Spinal cord (tissue), 10 donors: ENCODE data around the gene BTBD3. TPM values are rescaled to one million over a fixed set of nuclear protein-coding genes. Genes with fewer than 3 reads are reported as not detected.

Source experiments
- DNase-seq, 6 donors: peaks; one replicate each; pipeline versions ENCODE4 v3.0.0 to v3.0.0-alpha.2; 2013 to 2015; ENCODE audit warnings: low spot score in 6 of 6, low read depth in 4 of 6
- H3K27ac ChIP-seq: one replicate; pipeline ENCODE4 v1.5.1; 2013; ENCODE audit warnings: low read depth, low read length, control low read depth
- H3K27me3 ChIP-seq: one replicate; pipeline ENCODE4 v1.6.1; 2013; ENCODE audit warnings: low read length; ENCODE audit not compliant: control insufficient read depth, insufficient read depth
- H3K36me3 ChIP-seq: one replicate; pipeline ENCODE4 v1.6.1; 2013; ENCODE audit warnings: low read length; ENCODE audit not compliant: control insufficient read depth, insufficient read depth
- H3K4me1 ChIP-seq: one replicate; pipeline ENCODE4 v1.6.1; 2013; ENCODE audit warnings: low read length; ENCODE audit not compliant: control insufficient read depth, insufficient read depth
- H3K4me3 ChIP-seq: one replicate; pipeline ENCODE4 v1.5.1; 2013; ENCODE audit warnings: low read depth, low read length, control low read depth
- H3K9me3 ChIP-seq: one replicate; pipeline ENCODE4 v1.6.1; 2013; ENCODE audit warnings: low read length; ENCODE audit not compliant: control insufficient read depth, insufficient read depth
- WGBS: methylation state at CpG from one replicate; pipeline ENCODE4 v1.1.5; 2013; ENCODE audit warnings: missing lambda C conversion rate; ENCODE audit not compliant: insufficient coverage; 5-methylcytosine and 5-hydroxymethylcytosine counted together
- polyA plus RNA-seq, 2 donors: library from polyadenylated mRNA; unstranded; fragments of 120-200 nt; gene quantifications; one replicate each; pipeline ENCODE4 v1.2.1, GENCODE V29; 2013; ENCODE audit not compliant: insufficient read length in 2 of 2
- total RNA-seq, 2 donors: library from RNA; depleted of rRNA in 1 of 2; stranded (reverse); fragments of 120-200 nt in 1 of 2; fragments of >200 nt in 1 of 2; gene quantifications; one replicate each; pipeline versions ENCODE4 v1.2.3 to v1.2.4, GENCODE V29; 2013 to 2014
- donor health status: healthy.

BTBD3 gene
- total and polyA plus RNA-seq, 4 donors = 72.8 to 152 (median 86.8) TPM

- H3K9me3 ChIP-seq = no peaks in the 10 kb centered on the region
- no peaks in the 10 kb centered on the region for H3K27me3 ChIP-seq
- H3K36me3 ChIP-seq = peaks cover 8% of the 10 kb centered on the region
- H3K4me1 ChIP-seq = peaks cover 14% of the 10 kb centered on the region
- no peak overlapping the region for H3K4me3 ChIP-seq
- WGBS = 63% methylated on average over 4 of the region's 4 CpGs
- no peak for DNase-seq
- no peak overlapping the region for H3K27ac ChIP-seq
These were observed 8.8 kb downstream of the BTBD3 start for GRCh38 chr20:11926292-11926998.

- Histone ChIP-seq H3K4me3 (no peak overlapping the region), H3K27ac (no peak overlapping the region), H3K9me3 (no peaks in the 10 kb centered on the region), H3K36me3 (no peaks in the 10 kb centered on the region), H3K27me3 (no peaks in the 10 kb centered on the region), H3K4me1 (peaks cover 3% of the 10 kb centered on the region)
- DNase-seq = no peak
- WGBS = no CpG with 5 or more reads among the region's 3 CpGs
These were observed 12.3 kb downstream of the BTBD3 start for GRCh38 chr20:11929947-11930346.

GRCh38 chr20:11935212-11936154 lies 17.8 kb downstream of the BTBD3 start:
- Histone ChIP-seq H3K27ac (no peak overlapping the region), H3K27me3 (no peaks in the 10 kb centered on the region), H3K4me3 (no peak overlapping the region), H3K4me1 (peaks cover 11% of the 10 kb centered on the region), H3K36me3 (no peaks in the 10 kb centered on the region), H3K9me3 (no peaks in the 10 kb centered on the region)
- peak in 2 of 6 donors; percentile 63 to 82 for DNase-seq
- 58% methylated on average over 8 of the region's 8 CpGs for WGBS

- H3K4me1 ChIP-seq = peaks cover 11% of the 10 kb centered on the region
- WGBS = 51% methylated on average over 4 of the region's 6 CpGs
- H3K9me3 ChIP-seq = no peaks in the 10 kb centered on the region
- H3K27me3 ChIP-seq = no peaks in the 10 kb centered on the region
- no peaks in the 10 kb centered on the region for H3K36me3 ChIP-seq
- no peak for DNase-seq
- no peak overlapping the region for H3K4me3 ChIP-seq
- H3K27ac ChIP-seq = no peak overlapping the region
These were observed 18.5 kb downstream of the BTBD3 start for GRCh38 chr20:11936157-11936556.

- no peaks in the 10 kb centered on the region for H3K9me3 ChIP-seq
- peaks cover 11% of the 10 kb centered on the region for H3K4me1 ChIP-seq
- no peak for DNase-seq
- H3K27me3 ChIP-seq = no peaks in the 10 kb centered on the region
- no peak overlapping the region for H3K4me3 ChIP-seq
- H3K27ac ChIP-seq = no peak overlapping the region
- H3K36me3 ChIP-seq = no peaks in the 10 kb centered on the region
These were observed 19.5 kb downstream of the BTBD3 start for GRCh38 chr20:11937230-11937629.

GRCh38 chr20:11941593-11942246 lies 24.0 kb downstream of the BTBD3 start:
- no peaks in the 10 kb centered on the region for H3K9me3 ChIP-seq
- H3K27ac ChIP-seq = no peak overlapping the region
- H3K4me3 ChIP-seq = no peak overlapping the region
- no peaks in the 10 kb centered on the region for H3K27me3 ChIP-seq
- H3K4me1 ChIP-seq = no peaks in the 10 kb centered on the region
- no peak for DNase-seq
- 92% methylated on average over 3 of the region's 4 CpGs for WGBS
- H3K36me3 ChIP-seq = no peaks in the 10 kb centered on the region

GRCh38 chr20:11943778-11944177 lies 26.1 kb downstream of the BTBD3 start:
- Histone ChIP-seq H3K9me3 (no peaks in the 10 kb centered on the region), H3K27me3 (no peaks in the 10 kb centered on the region), H3K36me3 (no peaks in the 10 kb centered on the region), H3K27ac (no peak overlapping the region), H3K4me1 (no peaks in the 10 kb centered on the region), H3K4me3 (no peak overlapping the region)
- 86% methylated on average over 5 of the region's 6 CpGs for WGBS
- no peak for DNase-seq

- no peaks in the 10 kb centered on the region for H3K9me3 ChIP-seq
- no peaks in the 10 kb centered on the region for H3K4me1 ChIP-seq
- DNase-seq = no peak
- H3K27ac ChIP-seq = no peak overlapping the region
- H3K36me3 ChIP-seq = no peaks in the 10 kb centered on the region
- no peak overlapping the region for H3K4me3 ChIP-seq
- H3K27me3 ChIP-seq = no peaks in the 10 kb centered on the region
These were observed 31.1 kb downstream of the BTBD3 start for GRCh38 chr20:11948806-11949205.

- Histone ChIP-seq H3K36me3 (no peaks in the 10 kb centered on the region), H3K4me1 (no peaks in the 10 kb centered on the region), H3K27me3 (no peaks in the 10 kb centered on the region), H3K4me3 (no peak overlapping the region), H3K27ac (no peak overlapping the region), H3K9me3 (no peaks in the 10 kb centered on the region)
- no peak for DNase-seq
- 83% methylated on average over 1 of the region's 3 CpGs for WGBS
These were observed 32.0 kb downstream of the BTBD3 start for GRCh38 chr20:11949711-11950110.
